ENCODE measurements around the gene SENP5. TPM values are rescaled to one million over a fixed set of nuclear protein-coding genes. Genes with fewer than 3 reads are reported as not detected.

SENP5 gene
- total RNA-seq, 1 experiment from 2014 or later, result 27.6 TPM

GRCh38 chr3:196927571-196928453 lies 60.1 kb downstream of the SENP5 start:
- no peak for ATAC-seq
- H3K4me1 ChIP-seq (ENCODE audit: control insufficient read depth in 1 of 2, insufficient read depth in 2 of 2, low read length in 2 of 2), result no peaks in the 10 kb centered on the region
- H3K79me2 ChIP-seq (ENCODE audit: insufficient read depth, low read length), result no peaks in the 10 kb centered on the region
- H2AFZ ChIP-seq (ENCODE audit: low read depth, low read length, poor library complexity, severe bottlenecking), result no peak overlapping the region
- H3K4me3 ChIP-seq (replicated peaks in 1 of 2; ENCODE audit: low read depth in 1 of 2, low read length in 2 of 2), result no peak overlapping the region
- no peak for DNase-seq (ENCODE audit: low read depth, low spot score)
- H3K36me3 ChIP-seq (ENCODE audit: control insufficient read depth in 1 of 2, insufficient read depth in 2 of 2, low read length in 2 of 2), result peaks cover 5 to 23% of the 10 kb centered on the region in 2 experiments; a peak in 3 of 4 replicates
- RAD21 ChIA-PET (ENCODE audit: low non-redundant PET in 1 of 2, low total read pairs in 2 of 2, uncharacterized antibody in 2 of 2, unreplicated experiment in 2 of 2), result no interaction called here
- CTCF ChIA-PET, result no interaction called here
- H3K9ac ChIP-seq (ENCODE audit: low read length), result no peak overlapping the region
- no peak overlapping the region for H3K27ac ChIP-seq (ENCODE audit: low read depth, low read length)
- no peaks in the 10 kb centered on the region for H3K27me3 ChIP-seq (ENCODE audit: insufficient read depth, low read length)
- H3K9me3 ChIP-seq (ENCODE audit: control insufficient read depth in 1 of 2, insufficient read depth in 1 of 2, low read depth in 1 of 2, low read length in 2 of 2), result no peaks in the 10 kb centered on the region
- H4K20me1 ChIP-seq (ENCODE audit: insufficient read depth), result no peaks in the 10 kb centered on the region
- BruUV-seq (replicated peaks), result no TSS peak
- intact Hi-C loops (cut with micrococcal nuclease), result no loop called here
- no peak for TF ChIP-seq ZNF274 (IDR thresholded peaks at IDR 0.05; ENCODE audit: low read depth, low read length)
- TF ChIP-seq POLR2A (IDR thresholded peaks at IDR 0.05; ENCODE audit: borderline replicate concordance, extremely low read depth, insufficient read depth, insufficient read length), result no peak
- no peak for TF ChIP-seq SP1 (IDR thresholded peaks at IDR 0.05; ENCODE audit: low read depth)
- no peak for TF ChIP-seq POLR2AphosphoS5 (IDR thresholded peaks at IDR 0.05; ENCODE audit: low read depth, low read length)
- TF ChIP-seq SRF (IDR thresholded peaks at IDR 0.05; ENCODE audit: low read depth), result no peak
- TF ChIP-seq, protein P1, sequence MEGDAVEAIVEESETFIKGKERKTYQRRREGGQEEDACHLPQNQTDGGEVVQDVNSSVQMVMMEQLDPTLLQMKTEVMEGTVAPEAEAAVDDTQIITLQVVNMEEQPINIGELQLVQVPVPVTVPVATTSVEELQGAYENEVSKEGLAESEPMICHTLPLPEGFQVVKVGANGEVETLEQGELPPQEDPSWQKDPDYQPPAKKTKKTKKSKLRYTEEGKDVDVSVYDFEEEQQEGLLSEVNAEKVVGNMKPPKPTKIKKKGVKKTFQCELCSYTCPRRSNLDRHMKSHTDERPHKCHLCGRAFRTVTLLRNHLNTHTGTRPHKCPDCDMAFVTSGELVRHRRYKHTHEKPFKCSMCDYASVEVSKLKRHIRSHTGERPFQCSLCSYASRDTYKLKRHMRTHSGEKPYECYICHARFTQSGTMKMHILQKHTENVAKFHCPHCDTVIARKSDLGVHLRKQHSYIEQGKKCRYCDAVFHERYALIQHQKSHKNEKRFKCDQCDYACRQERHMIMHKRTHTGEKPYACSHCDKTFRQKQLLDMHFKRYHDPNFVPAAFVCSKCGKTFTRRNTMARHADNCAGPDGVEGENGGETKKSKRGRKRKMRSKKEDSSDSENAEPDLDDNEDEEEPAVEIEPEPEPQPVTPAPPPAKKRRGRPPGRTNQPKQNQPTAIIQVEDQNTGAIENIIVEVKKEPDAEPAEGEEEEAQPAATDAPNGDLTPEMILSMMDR (IDR thresholded peaks at IDR 0.05 in 2 of 3, conservative IDR thresholded peaks at IDR 0.05 in 1 of 3; ENCODE audit: borderline replicate concordance in 1 of 3, insufficient read depth in 1 of 3, low read depth in 2 of 3, low read length in 2 of 3), result no peak
- TF ChIP-seq EZH2phosphoT487 (IDR thresholded peaks at IDR 0.05; ENCODE audit: borderline replicate concordance), result no peak
- TF ChIP-seq CEBPB (IDR thresholded peaks at IDR 0.05; ENCODE audit: low read depth), result no peak
- TF ChIP-seq, protein P2, sequence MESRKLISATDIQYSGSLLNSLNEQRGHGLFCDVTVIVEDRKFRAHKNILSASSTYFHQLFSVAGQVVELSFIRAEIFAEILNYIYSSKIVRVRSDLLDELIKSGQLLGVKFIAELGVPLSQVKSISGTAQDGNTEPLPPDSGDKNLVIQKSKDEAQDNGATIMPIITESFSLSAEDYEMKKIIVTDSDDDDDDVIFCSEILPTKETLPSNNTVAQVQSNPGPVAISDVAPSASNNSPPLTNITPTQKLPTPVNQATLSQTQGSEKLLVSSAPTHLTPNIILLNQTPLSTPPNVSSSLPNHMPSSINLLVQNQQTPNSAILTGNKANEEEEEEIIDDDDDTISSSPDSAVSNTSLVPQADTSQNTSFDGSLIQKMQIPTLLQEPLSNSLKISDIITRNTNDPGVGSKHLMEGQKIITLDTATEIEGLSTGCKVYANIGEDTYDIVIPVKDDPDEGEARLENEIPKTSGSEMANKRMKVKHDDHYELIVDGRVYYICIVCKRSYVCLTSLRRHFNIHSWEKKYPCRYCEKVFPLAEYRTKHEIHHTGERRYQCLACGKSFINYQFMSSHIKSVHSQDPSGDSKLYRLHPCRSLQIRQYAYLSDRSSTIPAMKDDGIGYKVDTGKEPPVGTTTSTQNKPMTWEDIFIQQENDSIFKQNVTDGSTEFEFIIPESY (IDR thresholded peaks at IDR 0.05; ENCODE audit: extremely low read depth, insufficient replicate concordance, low read length), result no peak
- no peak for TF ChIP-seq MAX (IDR thresholded peaks at IDR 0.05)
- TF ChIP-seq, protein P3, sequence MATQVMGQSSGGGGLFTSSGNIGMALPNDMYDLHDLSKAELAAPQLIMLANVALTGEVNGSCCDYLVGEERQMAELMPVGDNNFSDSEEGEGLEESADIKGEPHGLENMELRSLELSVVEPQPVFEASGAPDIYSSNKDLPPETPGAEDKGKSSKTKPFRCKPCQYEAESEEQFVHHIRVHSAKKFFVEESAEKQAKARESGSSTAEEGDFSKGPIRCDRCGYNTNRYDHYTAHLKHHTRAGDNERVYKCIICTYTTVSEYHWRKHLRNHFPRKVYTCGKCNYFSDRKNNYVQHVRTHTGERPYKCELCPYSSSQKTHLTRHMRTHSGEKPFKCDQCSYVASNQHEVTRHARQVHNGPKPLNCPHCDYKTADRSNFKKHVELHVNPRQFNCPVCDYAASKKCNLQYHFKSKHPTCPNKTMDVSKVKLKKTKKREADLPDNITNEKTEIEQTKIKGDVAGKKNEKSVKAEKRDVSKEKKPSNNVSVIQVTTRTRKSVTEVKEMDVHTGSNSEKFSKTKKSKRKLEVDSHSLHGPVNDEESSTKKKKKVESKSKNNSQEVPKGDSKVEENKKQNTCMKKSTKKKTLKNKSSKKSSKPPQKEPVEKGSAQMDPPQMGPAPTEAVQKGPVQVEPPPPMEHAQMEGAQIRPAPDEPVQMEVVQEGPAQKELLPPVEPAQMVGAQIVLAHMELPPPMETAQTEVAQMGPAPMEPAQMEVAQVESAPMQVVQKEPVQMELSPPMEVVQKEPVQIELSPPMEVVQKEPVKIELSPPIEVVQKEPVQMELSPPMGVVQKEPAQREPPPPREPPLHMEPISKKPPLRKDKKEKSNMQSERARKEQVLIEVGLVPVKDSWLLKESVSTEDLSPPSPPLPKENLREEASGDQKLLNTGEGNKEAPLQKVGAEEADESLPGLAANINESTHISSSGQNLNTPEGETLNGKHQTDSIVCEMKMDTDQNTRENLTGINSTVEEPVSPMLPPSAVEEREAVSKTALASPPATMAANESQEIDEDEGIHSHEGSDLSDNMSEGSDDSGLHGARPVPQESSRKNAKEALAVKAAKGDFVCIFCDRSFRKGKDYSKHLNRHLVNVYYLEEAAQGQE (IDR thresholded peaks at IDR 0.05; ENCODE audit: low read depth), result no peak
- no peak for TF ChIP-seq ZFX (IDR thresholded peaks at IDR 0.05)
- TF ChIP-seq YY1 (IDR thresholded peaks at IDR 0.05; ENCODE audit: extremely low read depth, insufficient replicate concordance, low read depth, low read length), result no peak
- no peak for TF ChIP-seq FOSL1 (IDR thresholded peaks at IDR 0.05; ENCODE audit: low read depth)
- no peak for TF ChIP-seq SIN3A (IDR thresholded peaks at IDR 0.05; ENCODE audit: low read depth)
- no peak for TF ChIP-seq EGR1 (IDR thresholded peaks at IDR 0.05; ENCODE audit: low read depth)
- no peak for TF ChIP-seq RAD21 (IDR thresholded peaks at IDR 0.05; ENCODE audit: low read depth)
- TF ChIP-seq ELF1 (IDR thresholded peaks at IDR 0.05; ENCODE audit: borderline replicate concordance, low read depth), result no peak
- TF ChIP-seq JUND (IDR thresholded peaks at IDR 0.05), result no peak
- no peaks in the 10 kb centered on the region for H3K9me2 ChIP-seq (ENCODE audit: insufficient read depth)
- POLR2A ChIA-PET, result no interaction called here
- no peak overlapping the region for H3K4me2 ChIP-seq (ENCODE audit: low read length)

Measured in HCT116 (cell line).